Measurements from ENCODE around the gene RCOR1. TPM values are rescaled to one million over a fixed set of nuclear protein-coding genes. Genes with fewer than 3 reads are reported as not detected.
"Not testable (repeated sequence)": the region's sequence is repeated elsewhere in the genome, so short reads cannot be mapped to it uniquely, and the experiment has no call there.

Gene RCOR1
- total and polyA plus RNA-seq, 2 donors (not counting 1 experiment from before 2014, with no cell fraction given): 8.7 to 37.1 TPM

- H3K9me3 ChIP-seq (ENCODE audit: control extremely low read depth in 1 of 3, control insufficient read depth in 2 of 3, insufficient read depth in 1 of 3, low read length in 2 of 3); H3K27me3 ChIP-seq (replicated peaks in 1 of 4; ENCODE audit: control extremely low read depth in 1 of 4, control insufficient read depth in 3 of 4, insufficient read depth in 4 of 4, low read length in 3 of 4); H3K9me3 Mint-ChIP-seq (ENCODE audit: insufficient read depth); H3K27ac ChIP-seq (ENCODE audit: low read length in 2 of 2); POLR2A ChIA-PET; H3K36me3 ChIP-seq (replicated peaks in 1 of 2; ENCODE audit: control extremely low read depth in 1 of 2, control insufficient read depth in 1 of 2, extremely low read depth in 1 of 2, insufficient read depth in 2 of 2, low read length in 1 of 2); ATAC-seq (ENCODE audit: low read depth); H3K9ac ChIP-seq (ENCODE audit: low read length); H3K27ac Mint-ChIP-seq; intact Hi-C loops (cut with micrococcal nuclease); DNase-seq; H3K4me1 ChIP-seq (ENCODE audit: control insufficient read depth in 2 of 2, insufficient read depth in 2 of 2, low read length in 2 of 2); H3K4me3 ChIP-seq (ENCODE audit: control extremely low read depth in 1 of 5, extremely low read depth in 1 of 5, insufficient read depth in 1 of 5, low read depth in 2 of 5, low read length in 4 of 5); H2AFZ ChIP-seq (ENCODE audit: insufficient read depth, low read depth, low read length, poor library complexity, severe bottlenecking); H3K4me2 ChIP-seq (replicated peaks; ENCODE audit: low read depth, low read length, poor library complexity, severe bottlenecking); H3K27me3 Mint-ChIP-seq; H3K4me3 Mint-ChIP-seq: not testable (repeated sequence)
- Histone ChIP-seq H4K20me1 (ENCODE audit: control insufficient read depth, insufficient read depth, low read length, poor library complexity, severe bottlenecking) (peaks cover 64% of the 10 kb centered on the region), H3K79me2 (ENCODE audit: control insufficient read depth, insufficient read depth, low read length) (peaks cover 93% of the 10 kb centered on the region)
- 100% methylated on average over 3 of the region's 6 CpGs for WGBS (ENCODE audit: insufficient coverage)
- H3K4me1 Mint-ChIP-seq: peaks cover 57% of the 10 kb centered on the region
- CTCF ChIA-PET: interaction anchor here (1.0 to 1.1 kb wide), 3 partner anchors 23 to 181 kb away, joined by 3 to 4 read pairs (median 3); no protein-coding TSS in a partner anchor
Measured at GRCh38 chr14:102619012-102619411, 26.6 kb downstream of the RCOR1 start.

DNA sequence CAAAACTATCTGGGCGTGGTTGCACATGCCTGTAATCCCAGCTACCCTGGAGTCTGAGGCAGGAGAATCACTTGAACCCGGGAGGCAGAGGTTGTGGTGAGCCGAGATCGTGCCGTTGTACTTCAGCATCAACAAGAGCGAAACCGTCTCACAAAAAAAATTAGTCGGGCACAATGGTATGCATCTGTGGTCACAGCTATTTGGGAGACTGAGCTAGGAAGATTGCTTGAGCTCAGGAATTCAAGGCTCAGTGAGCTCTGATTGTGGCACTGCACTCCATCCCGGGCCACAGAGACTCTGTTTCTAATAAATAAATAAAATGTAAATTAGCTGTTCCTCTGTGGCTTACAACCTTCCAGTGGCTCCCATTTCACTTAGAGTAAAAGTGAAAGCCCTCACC is 28.0 kb downstream of the RCOR1 start:
- H2AFZ ChIP-seq (ENCODE audit: insufficient read depth, low read depth, low read length, poor library complexity, severe bottlenecking): no peak overlapping the region
- no peak overlapping the region for H3K4me2 ChIP-seq (replicated peaks; ENCODE audit: low read depth, low read length, poor library complexity, severe bottlenecking)
- H4K20me1 ChIP-seq (ENCODE audit: control insufficient read depth, insufficient read depth, low read length, poor library complexity, severe bottlenecking): peaks cover 69% of the 10 kb centered on the region
- H3K9ac ChIP-seq (ENCODE audit: low read length): no peak overlapping the region
- POLR2A ChIA-PET: interaction anchor here (1.0 kb wide), 1 partner anchor 26 kb away, joined by 5 read pairs; no protein-coding TSS in a partner anchor
- Mint-ChIP-seq H3K4me3 (no peak overlapping the region), H3K27ac (no peak overlapping the region), H3K4me1 (peaks cover 58% of the 10 kb centered on the region), H3K9me3 (ENCODE audit: insufficient read depth) (no peaks in the 10 kb centered on the region), H3K27me3 (no peaks in the 10 kb centered on the region)
- TF ChIP-seq EZH2 (IDR thresholded peaks at IDR 0.05; ENCODE audit: borderline replicate concordance, insufficient read depth, low read depth, low read length, poor library complexity, severe bottlenecking) (no peak), CTCF (IDR thresholded peaks at IDR 0.05) (no peak)
- H3K79me2 ChIP-seq (ENCODE audit: control insufficient read depth, insufficient read depth, low read length): peaks cover 97% of the 10 kb centered on the region
- CTCF ChIA-PET: interaction anchor here (0.5 to 1.2 kb wide), 2 partner anchors 26 to 690 kb away, joined by 3 to 5 read pairs; no protein-coding TSS in a partner anchor
- no peak overlapping the region for H3K27ac ChIP-seq (ENCODE audit: low read length in 2 of 2)
- WGBS (ENCODE audit: insufficient coverage): 98% methylated on average over 8 of the region's 9 CpGs
- DNase-seq (no peak), ATAC-seq (ENCODE audit: low read depth) (no peak)
- no peaks in the 10 kb centered on the region for H3K27me3 ChIP-seq (replicated peaks in 1 of 4; ENCODE audit: control extremely low read depth in 1 of 4, control insufficient read depth in 3 of 4, insufficient read depth in 4 of 4, low read length in 3 of 4)
- intact Hi-C loops (cut with micrococcal nuclease): no loop called here
- H3K9me3 ChIP-seq (ENCODE audit: control extremely low read depth in 1 of 3, control insufficient read depth in 2 of 3, insufficient read depth in 1 of 3, low read length in 2 of 3): no peaks in the 10 kb centered on the region
- H3K4me1 ChIP-seq (ENCODE audit: control insufficient read depth in 2 of 2, insufficient read depth in 2 of 2, low read length in 2 of 2): peaks cover 12 to 13% of the 10 kb centered on the region in 2 donors
- H3K36me3 ChIP-seq (replicated peaks in 1 of 2; ENCODE audit: control extremely low read depth in 1 of 2, control insufficient read depth in 1 of 2, extremely low read depth in 1 of 2, insufficient read depth in 2 of 2, low read length in 1 of 2): peaks cover 0 to 6% of the 10 kb centered on the region in 2 experiments
- no peak overlapping the region for H3K4me3 ChIP-seq (ENCODE audit: control extremely low read depth in 1 of 5, extremely low read depth in 1 of 5, insufficient read depth in 1 of 5, low read depth in 2 of 5, low read length in 4 of 5)

Measured in B cell (primary cell).